GDM1 (cell line): ENCODE data around the gene TRIM6.
"Not testable (repeated sequence)": the region's sequence is repeated elsewhere in the genome, so short reads cannot be mapped to it uniquely, and the experiment has no call there.

ENCODE experiments used
- DNase-seq: peaks from one replicate; lab custom pipeline; 2025; lab: John Stamatoyannopoulos, UW

Gene TRIM6

GRCh38 chr11:5603326-5603725, 6.9 kb downstream of the TRIM6 start:
- DNase-seq = no peak

DNA sequence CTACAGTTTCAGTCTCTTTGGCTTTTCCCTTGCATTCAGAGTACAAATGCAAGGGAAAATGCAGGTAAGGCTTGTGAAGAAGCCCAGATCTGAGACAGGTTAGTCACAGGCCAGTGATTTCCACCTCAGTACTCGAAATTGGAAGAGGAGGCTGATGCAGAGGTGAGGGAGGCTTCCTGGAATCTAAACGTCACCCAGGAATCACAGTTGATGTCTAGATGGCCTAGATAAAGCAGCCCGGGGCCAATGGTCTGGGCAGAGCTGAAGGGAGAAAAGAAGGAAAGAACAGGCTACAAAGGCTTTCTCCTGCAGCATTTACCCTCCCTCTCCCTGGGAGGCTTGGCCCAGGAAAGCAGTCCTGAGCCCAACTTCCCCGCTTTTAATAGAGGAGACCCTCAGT, 8.5 kb downstream of the TRIM6 start:
- DNase-seq = no peak

DNA sequence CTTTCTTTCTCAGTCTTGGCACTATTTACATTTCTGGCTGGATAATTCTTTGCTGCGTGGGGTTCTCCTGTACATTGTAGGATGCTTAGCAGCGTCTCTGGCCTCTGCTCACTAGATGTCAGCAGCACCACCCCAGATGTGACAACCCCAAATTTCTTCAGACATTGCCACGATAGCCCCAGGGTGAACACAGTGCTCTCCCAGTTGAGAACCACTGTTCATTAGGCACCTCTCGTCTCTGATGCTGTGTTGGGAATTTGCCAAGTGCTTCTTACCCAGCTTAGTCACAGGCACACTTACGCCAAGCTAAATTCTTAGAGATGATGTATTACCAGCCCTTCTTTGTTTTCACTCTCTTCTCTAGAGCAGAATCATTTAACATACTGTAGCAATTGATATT, 9.4 kb downstream of the TRIM6 start:
- no peak for DNase-seq

DNA sequence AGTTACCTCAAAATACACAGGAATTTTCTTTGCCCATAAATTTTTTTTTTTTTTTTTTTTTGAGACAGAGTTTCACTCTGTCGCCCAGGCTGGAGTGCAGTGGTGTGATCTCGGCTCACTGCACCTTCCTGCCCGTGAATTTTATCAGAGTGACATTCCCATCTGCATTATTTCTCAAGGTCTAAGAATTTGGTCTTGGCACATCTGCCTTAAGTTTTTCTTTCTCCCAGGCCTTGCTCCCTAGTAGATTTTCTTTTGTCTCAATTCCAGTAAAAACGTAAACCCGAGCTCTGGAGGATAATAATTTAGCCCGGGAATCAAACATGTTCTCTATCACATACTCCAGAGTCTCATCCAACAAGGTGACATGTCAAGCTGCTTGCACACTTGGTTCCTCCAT, 12.4 kb downstream of the TRIM6 start:
- DNase-seq = no peak

DNA sequence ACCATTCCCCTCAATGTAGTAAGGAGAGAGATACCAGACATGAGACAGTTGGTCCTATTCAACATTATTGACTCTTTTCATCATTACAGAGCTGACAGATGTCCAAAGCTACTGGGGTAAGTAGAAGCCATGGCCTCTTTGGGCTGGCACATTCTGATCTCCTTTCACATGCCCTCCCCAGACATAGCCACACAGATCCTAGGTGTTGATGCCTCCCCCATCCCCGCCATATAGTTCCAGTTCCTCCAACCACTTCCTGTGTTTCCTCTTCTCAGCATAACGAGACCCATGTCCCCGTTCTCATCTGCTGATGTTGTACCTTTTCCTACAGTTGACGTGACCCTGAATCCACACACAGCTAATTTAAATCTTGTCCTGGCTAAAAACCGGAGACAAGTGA, 14.0 kb downstream of the TRIM6 start:
- no peak for DNase-seq

- DNase-seq = no peak
Observed at GRCh38 chr11:5611627-5612026, 15.2 kb downstream of the TRIM6 start.

GRCh38 chr11:5618807-5619206, 22.4 kb downstream of the TRIM6 start:
- no peak for DNase-seq

GRCh38 chr11:5620651-5621521, 24.4 kb downstream of the TRIM6 start:
- DNase-seq = no peak

DNA sequence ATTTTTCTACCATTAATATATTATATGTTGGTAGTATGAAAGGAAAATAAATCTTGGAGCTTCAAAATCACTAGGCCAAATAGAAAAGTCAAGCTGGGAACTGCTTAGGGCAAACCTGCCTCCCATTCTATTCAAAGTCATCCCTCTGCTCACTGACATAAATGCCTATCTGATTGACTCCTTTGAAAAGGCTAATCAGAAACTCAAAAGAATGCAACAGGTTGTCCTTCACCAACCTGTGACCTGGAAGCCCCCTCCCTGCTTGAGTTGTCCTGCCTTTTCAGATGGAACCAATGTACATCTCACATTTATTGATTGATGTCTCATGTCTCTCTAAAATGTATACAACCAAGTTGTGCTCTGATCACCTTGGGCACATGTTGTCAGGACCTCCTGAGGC, 25.1 kb downstream of the TRIM6 start:
- no peak for DNase-seq

GRCh38 chr11:5622802-5623201, 26.4 kb downstream of the TRIM6 start:
- no peak for DNase-seq

DNA sequence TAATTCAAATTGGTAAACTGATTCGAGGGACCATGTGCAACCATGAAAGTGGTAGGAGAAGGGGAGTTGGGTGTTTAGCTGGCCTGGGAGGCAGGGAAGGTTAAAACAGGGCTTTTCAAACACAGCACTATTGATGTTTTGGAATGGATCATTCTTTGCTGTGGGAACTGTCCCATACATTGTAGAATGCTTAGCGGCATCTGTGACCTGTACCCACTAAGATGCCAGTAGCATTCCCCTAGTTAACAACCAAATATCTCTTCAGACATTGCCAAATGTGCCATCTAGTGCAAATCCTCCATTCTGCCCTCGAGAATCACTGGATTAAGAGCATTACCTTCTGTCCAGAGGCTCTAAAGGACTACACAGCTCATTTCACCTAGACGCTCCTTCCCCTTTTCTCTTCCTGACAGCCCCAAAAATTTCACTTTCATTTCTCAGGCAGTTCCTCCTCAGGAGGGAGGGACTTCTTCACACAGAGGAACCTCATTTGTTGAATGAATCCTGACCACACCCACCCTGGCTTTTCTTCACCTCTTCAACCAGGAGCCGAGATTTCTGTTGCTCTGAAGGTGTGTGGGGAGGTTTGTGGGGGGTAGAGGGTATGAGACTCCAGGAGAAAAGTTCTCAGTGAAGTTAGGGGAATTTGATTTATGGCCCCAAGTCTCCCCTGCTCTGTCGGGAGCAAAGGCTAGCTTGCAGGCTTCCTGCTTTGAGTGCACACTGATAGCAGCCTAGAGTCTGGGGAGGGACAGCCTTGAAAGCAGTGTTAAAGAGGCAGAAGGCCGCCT, 28.2 kb downstream of the TRIM6 start, which contains the start of gene TRIM34:
Gene TRIM34, plus strand, starts transcription at position 513 of the 791 bp plus-strand sequence. CDS start 7,331 bp downstream, outside the sequence.
- DNase-seq = peak; percentile 71

GRCh38 chr11:5625281-5625680, 28.8 kb downstream of the TRIM6 start:
- DNase-seq = no peak

- no peak for DNase-seq
Observed at GRCh38 chr11:5626196-5626595, 29.8 kb downstream of the TRIM6 start.

DNA sequence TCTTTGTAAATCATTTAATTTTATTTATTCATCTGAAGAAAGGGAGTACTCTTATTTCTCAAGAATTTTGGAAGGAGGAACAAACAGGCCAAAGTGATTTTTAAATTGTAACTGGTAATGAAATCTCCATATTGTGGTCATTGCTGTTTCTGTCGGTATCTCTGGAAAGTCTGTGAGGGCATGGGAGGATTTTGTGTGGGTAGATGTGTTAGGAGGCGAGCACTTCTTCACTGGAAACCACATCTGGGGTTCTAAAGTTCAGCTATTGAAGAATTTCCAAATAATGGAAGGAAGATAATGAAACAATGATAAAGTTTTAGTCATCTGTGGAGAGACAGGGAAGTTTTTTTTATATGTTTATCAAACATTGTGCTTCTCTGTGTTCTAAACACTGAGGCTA, 35.0 kb downstream of the TRIM6 start:
- DNase-seq = no peak

- DNase-seq = no peak
Observed at GRCh38 chr11:5631969-5632635, 35.7 kb downstream of the TRIM6 start.

- DNase-seq = no peak
Observed at GRCh38 chr11:5639953-5640352, 43.5 kb downstream of the TRIM6 start.

DNA sequence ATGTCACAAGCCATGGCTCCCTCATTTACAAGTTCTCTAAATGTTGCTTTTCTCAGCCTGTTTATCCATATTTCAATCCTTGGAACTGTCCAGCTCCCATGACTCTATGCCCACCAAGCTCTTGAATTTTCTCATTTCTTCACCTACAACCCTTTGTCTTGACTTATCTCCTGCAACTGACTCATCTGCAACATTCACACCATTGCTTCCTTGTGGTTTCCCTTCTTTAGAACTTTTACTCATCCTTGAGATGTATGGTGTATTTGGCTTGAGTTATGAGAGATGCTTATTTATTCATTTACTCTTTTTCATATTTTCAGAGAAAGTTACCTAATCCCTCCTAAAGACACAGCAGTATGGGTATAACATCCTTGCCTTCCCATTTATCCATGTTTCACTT, 47.1 kb downstream of the TRIM6 start:
- no peak for DNase-seq

DNA sequence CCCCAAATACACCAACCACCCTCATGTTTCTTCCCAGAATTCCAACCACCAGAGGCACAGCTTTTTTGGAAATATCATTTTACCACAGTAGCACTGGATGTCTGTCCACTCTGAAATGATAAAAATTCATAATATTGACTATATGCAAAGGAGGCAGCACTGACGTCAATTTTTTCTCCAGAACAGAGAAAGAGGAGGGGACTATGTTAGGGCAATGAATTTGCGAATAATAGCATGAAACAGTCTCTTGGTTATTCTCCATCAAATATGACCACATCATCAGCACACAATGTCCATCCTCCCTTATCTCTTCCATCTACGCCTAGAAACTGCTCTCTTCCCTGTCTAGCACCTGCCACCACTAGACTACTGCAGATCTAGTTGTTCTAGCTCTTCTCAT, 49.7 kb downstream of the TRIM6 start:
- no peak for DNase-seq

GRCh38 chr11:5655474-5655873, 59.0 kb downstream of the TRIM6 start:
- no peak for DNase-seq

- not testable (repeated sequence) for DNase-seq
Observed at GRCh38 chr11:5656956-5657355, 60.5 kb downstream of the TRIM6 start.

- no peak for DNase-seq
Observed at GRCh38 chr11:5658318-5658717, 61.9 kb downstream of the TRIM6 start.
